K562 (cell line): ENCODE data around the gene ARID4B. TPM values are rescaled to one million over a fixed set of nuclear protein-coding genes. Genes with fewer than 3 reads are reported as not detected.

Experiments used
- C11orf30 ChIP-seq: fragments of 450-650 bp; IDR thresholded peaks from 2 replicates; pipeline ENCODE4 v1.6.1; 2016; ENCODE audit warnings: low read depth, mild to moderate bottlenecking
- CBX2 ChIP-seq: fragments of 200-600 bp; sonication (generic); IDR thresholded peaks from one replicate; pipeline ENCODE4 v1.6.1; 2012; ENCODE audit warnings: mild to moderate bottlenecking, low read length, inconsistent platforms; ENCODE audit not compliant: insufficient read depth, poor library complexity, severe bottlenecking
- CHCHD3 ChIP-seq: fragments of 250-450 bp; sonication (Bioruptor Pico); IDR thresholded peaks from 2 replicates; pipeline ENCODE4 v2.1.2; 2022; ENCODE audit warnings: mild to moderate bottlenecking
- CREB1 ChIP-seq, 2 experiments: sonication (generic) in 1 of 2; formaldehyde crosslinking in 1 of 2; IDR thresholded peaks; 2 replicates each; pipeline versions ENCODE4 v1.6.1 to v1.8.0; 2012 to 2022; ENCODE audit warnings: inconsistent platforms in 1 of 2, mild to moderate bottlenecking in 1 of 2, missing genetic modification reagents in 1 of 2, moderate library complexity in 1 of 2
- CSDE1 ChIP-seq, 2 experiments: fragments of 450-650 bp; IDR thresholded peaks; 2 replicates each; pipeline ENCODE4 v1.6.1; 2016; ENCODE audit warnings: mild to moderate bottlenecking in 1 of 2
- ELF1 ChIP-seq: fragments of 200-800 bp; sonication (Bioruptor generic); IDR thresholded peaks from 2 replicates; pipeline ENCODE4 v1.6.1; 2016; ENCODE audit warnings: missing genetic modification characterization, missing compliant biosample characterization
- ELF4 ChIP-seq: fragments of 450-650 bp; formaldehyde crosslinking; IDR thresholded peaks from 2 replicates; pipeline ENCODE4 v1.4.0; 2022; ENCODE audit warnings: missing genetic modification characterization
- ESRRA ChIP-seq: fragments of 450-650 bp; IDR thresholded peaks from 2 replicates; pipeline ENCODE4 v1.6.1; 2014; ENCODE audit warnings: low read depth, mild to moderate bottlenecking, moderate library complexity, borderline replicate concordance
- ETV1 ChIP-seq: fragments of 450-650 bp; conservative IDR thresholded peaks from 2 replicates; pipeline ENCODE4 v1.6.1; 2016; ENCODE audit warnings: missing genetic modification characterization, control low read depth, low read depth, missing compliant biosample characterization
- FIP1L1 ChIP-seq: fragments of 200-400 bp; formaldehyde crosslinking; IDR thresholded peaks from 2 replicates; pipeline ENCODE4 v1.6.1; 2018; ENCODE audit warnings: mild to moderate bottlenecking, low read depth, low read length; ENCODE audit not compliant: poor library complexity, severe bottlenecking
- HMGN3 ChIP-seq: IDR thresholded peaks from 2 replicates; pipeline ENCODE4 v1.6.1; 2011; ENCODE audit warnings: borderline replicate concordance, low read depth, mild to moderate bottlenecking, mixed read lengths, low read length; ENCODE audit not compliant: insufficient read length; ENCODE audit errors: extremely low read depth
- KDM1A ChIP-seq, 2 experiments: fragments of 450-650 bp; IDR thresholded peaks; 2 replicates each; pipeline ENCODE4 v1.6.1; 2016; ENCODE audit warnings: mild to moderate bottlenecking in 2 of 2
- KDM4B ChIP-seq, 2 experiments: fragments of 450-650 bp in 1 of 2; sonication (generic) in 1 of 2; IDR thresholded peaks; 2 replicates each; pipeline ENCODE4 v1.6.1; 2016 to 2017; ENCODE audit warnings: borderline replicate concordance in 2 of 2, antibody characterized with exemption in 1 of 2, low read depth in 1 of 2, mild to moderate bottlenecking in 1 of 2
- MYC ChIP-seq, 2 experiments: fragments of 250-450 bp in 1 of 2; sonication (Bioruptor Pico) in 1 of 2; IDR thresholded peaks; 2 replicates each; pipeline versions ENCODE4 v1.5.1 to v1.6.1; 2012 to 2021; ENCODE audit warnings: low read depth in 2 of 2, borderline replicate concordance in 1 of 2, improper control_type of control experiment in 1 of 2, low read length in 1 of 2, mild to moderate bottlenecking in 1 of 2, moderate library complexity in 1 of 2
- NCOA1 ChIP-seq: fragments of 450-650 bp; IDR thresholded peaks from 2 replicates; pipeline ENCODE4 v1.6.1; 2016; ENCODE audit warnings: low read depth
- NCOA2 ChIP-seq, 2 experiments: fragments of 450-650 bp; IDR thresholded peaks; 2 replicates each; pipeline ENCODE4 v1.6.1; 2018; ENCODE audit warnings: mild to moderate bottlenecking in 2 of 2, moderate library complexity in 1 of 2; ENCODE audit not compliant: partially characterized antibody in 2 of 2
- SAFB ChIP-seq: fragments of 200-400 bp; formaldehyde crosslinking; IDR thresholded peaks from 2 replicates; pipeline ENCODE4 v1.6.1; 2017; ENCODE audit warnings: low read depth, low read length, borderline replicate concordance
- SMAD3 ChIP-seq: fragments of 450-650 bp; formaldehyde crosslinking; conservative IDR thresholded peaks from 2 replicates; pipeline ENCODE4 v1.4.0; 2020; ENCODE audit warnings: mild to moderate bottlenecking
- STAT5A ChIP-seq: IDR thresholded peaks from 2 replicates; pipeline ENCODE4 v1.6.1; 2012; ENCODE audit warnings: low read length, inconsistent platforms, borderline replicate concordance
- TAF1 ChIP-seq: IDR thresholded peaks from 2 replicates; pipeline ENCODE4 v1.6.1; 2011; ENCODE audit warnings: mild to moderate bottlenecking, low read length, moderate library complexity; ENCODE audit not compliant: insufficient read depth, control insufficient read depth, severe bottlenecking; ENCODE audit errors: extremely low read depth
- TEAD2 ChIP-seq: fragments of 450-650 bp; IDR thresholded peaks from 2 replicates; pipeline ENCODE4 v1.6.1; 2016; ENCODE audit warnings: missing genetic modification characterization, control low read depth, missing compliant biosample characterization
- TEAD4 ChIP-seq, 2 experiments: sonication (generic) in 1 of 2; formaldehyde crosslinking in 1 of 2; IDR thresholded peaks; 2 replicates each; pipeline versions ENCODE4 v1.6.1 to v1.8.0; 2012 to 2022; ENCODE audit warnings: borderline replicate concordance in 1 of 2, inconsistent platforms in 1 of 2, low read length in 1 of 2, mild to moderate bottlenecking in 1 of 2, missing genetic modification reagents in 1 of 2
- TRIM24 ChIP-seq, 2 experiments: fragments of 450-650 bp; IDR thresholded peaks; 2 replicates each; pipeline ENCODE4 v1.6.1; 2016
- ZFP30 ChIP-seq: fragments of 250-450 bp; sonication (Bioruptor Pico); IDR thresholded peaks from 2 replicates; pipeline ENCODE4 v1.8.0; 2022; ENCODE audit warnings: moderate library complexity, mild to moderate bottlenecking, inconsistent platforms, borderline replicate concordance
- ZNF143 ChIP-seq: sonication (generic); formaldehyde crosslinking; IDR thresholded peaks from 2 replicates; pipeline ENCODE4 v1.9.0; 2022; ENCODE audit warnings: mild to moderate bottlenecking, missing genetic modification reagents
- ZNF316 ChIP-seq: fragments of 450-650 bp; IDR thresholded peaks from 2 replicates; pipeline ENCODE4 v1.6.1; 2016
- ZNF444 ChIP-seq: fragments of 250-450 bp; sonication (Bioruptor Pico); IDR thresholded peaks from 2 replicates; pipeline ENCODE4 v1.4.0; 2020; ENCODE audit warnings: mild to moderate bottlenecking, moderate library complexity
- ZNF668 ChIP-seq: fragments of 250-450 bp; sonication (Bioruptor Pico); IDR thresholded peaks from 2 replicates; pipeline ENCODE4 v1.8.0; 2022; ENCODE audit warnings: mild to moderate bottlenecking, inconsistent platforms
- ZSCAN32 ChIP-seq: fragments of 450-650 bp; formaldehyde crosslinking; IDR thresholded peaks from 2 replicates; pipeline ENCODE4 v1.4.0; 2020; ENCODE audit warnings: mild to moderate bottlenecking, moderate library complexity
- polyA plus RNA-seq, 8 experiments: library from polyadenylated mRNA; depleted of rRNA in 4 of 8; stranded (reverse) in 5 of 8; unstranded in 3 of 8; fragments of >200 nt; fragmentation: Nextera tagmentation in 2 of 8; fragmentation: Illumina TruSeq in 1 of 8; extraction: Ambion mirVana in 2 of 8; extraction: Trizol in 1 of 8; gene quantifications; 2 replicates each; pipeline versions ENCODE4 v1.2.1 to v1.2.3, GENCODE V29; 2011 to 2014; ENCODE audit warnings: inconsistent platforms in 1 of 8, missing spikeins in 1 of 8
- total RNA-seq, 7 experiments: library from RNA; depleted of rRNA in 6 of 7; stranded (reverse); fragments of >200 nt in 6 of 7; fragmentation: Illumina TruSeq in 2 of 7; extraction: Trizol in 2 of 7; gene quantifications; 2 replicates each; pipeline versions ENCODE4 v1.2.1 to v1.2.3, GENCODE V29; 2011 to 2021; ENCODE audit warnings: low replicate concordance in 1 of 7

Gene ARID4B
- total and polyA plus RNA-seq, 9 of the 15 experiments (the other 6 are each of a cell fraction or from before 2014, with no cell fraction given) = 8.4 to 38.9 (median 18.5) TPM

- TF ChIP-seq MYC (IDR thresholded peaks at IDR 0.05; ENCODE audit: low read depth, low read length) (peak; percentile 67; the same call in 1 of the 2 replicates), MYC (CRISPR knock-in tag; IDR thresholded peaks at IDR 0.05; ENCODE audit: borderline replicate concordance, low read depth) (no peak), ZNF143 (CRISPR knock-in tag) (peak; percentile 85), TAF1 (peak; percentile 93), FIP1L1 (no peak), ZFP30 (no peak), ELF1 (tag) (peak; percentile 85), TEAD4 (IDR thresholded peaks at IDR 0.05; ENCODE audit: low read length) (no peak), TEAD4 (CRISPR knock-in tag; IDR thresholded peaks at IDR 0.05; ENCODE audit: borderline replicate concordance) (no peak), NCOA2 (IDR thresholded peaks at IDR 0.05; ENCODE audit: partially characterized antibody in 2 of 2) (no peak), ESRRA (peak; percentile 59), TRIM24 (IDR thresholded peaks at IDR 0.05) (peak in 1 of 2 experiments; percentile 88; a peak in 2 of 4 replicates), CSDE1 (IDR thresholded peaks at IDR 0.05) (no peak), NCOA1 (peak; percentile 90), HMGN3 (no peak), SMAD3 (CRISPR knock-in tag) (no peak; the same call in 1 of the 2 replicates), ZNF316 (peak; percentile 64), TEAD2 (no peak), C11orf30 (peak; percentile 67), CREB1 (IDR thresholded peaks at IDR 0.05) (peak; percentile 56; the same call in 1 of the 2 replicates), CREB1 (CRISPR knock-in tag; IDR thresholded peaks at IDR 0.05) (peak; percentile 22; the same call in 1 of the 2 replicates), CHCHD3 (CRISPR knock-in tag) (no peak), ZSCAN32 (CRISPR knock-in tag) (0 out of 2 replicates have a peak, but pooled peaks have one; percentile 42), ZNF668 (CRISPR knock-in tag) (no peak), ETV1 (tag) (peak; percentile 88), ELF4 (CRISPR knock-in tag) (0 out of 2 replicates have a peak, but pooled peaks have one; percentile 70), ZNF444 (CRISPR knock-in tag) (peak; percentile 49; the same call in 1 of the 2 replicates), CBX2 (no peak), KDM4B (IDR thresholded peaks at IDR 0.05; ENCODE audit: borderline replicate concordance in 2 of 2, low read depth in 1 of 2) (no peak; a peak in 1 of 4 replicates), SAFB (no peak), KDM1A (IDR thresholded peaks at IDR 0.05) (peak in 1 of 2 experiments; percentile 14; a peak in 1 of 4 replicates), STAT5A (no peak)
Observed at GRCh38 chr1:235328271-235329138, 526 bp upstream of the ARID4B start, which contains the start of gene GGPS1 (continued).
